Gastrocnemius medialis (tissue), 4 donors: Measurements from ENCODE around the gene GNAS-AS1. TPM values are rescaled to one million over a fixed set of nuclear protein-coding genes. Genes with fewer than 3 reads are reported as not detected.

Experiments
- ATAC-seq, 2 donors: fragments of 150-250 bp; one replicate each; pipeline ENCODE4 v1.9.1; 2016
- DNase-seq, 2 donors: peaks; one replicate each; pipeline ENCODE4 v3.0.0-alpha.2; 2019
- H3K27ac ChIP-seq, 4 donors: fragments of 200-600 bp; sonication (generic); 1 replicate in 1 of 4; 2 replicates in 3 of 4; pipeline ENCODE4 v1.5.1; 2016 to 2018; ENCODE audit warnings: mild to moderate bottlenecking in 2 of 4, moderate library complexity in 1 of 4
- H3K27me3 ChIP-seq, 3 donors: fragments of 200-600 bp; sonication (generic) in 2 of 3; 1 replicate in 1 of 3; 2 replicates in 2 of 3; pipeline versions ENCODE4 v1.5.1 to v1.6.0; 2016 to 2019; ENCODE audit warnings: mild to moderate bottlenecking in 1 of 3, moderate library complexity in 1 of 3
- H3K36me3 ChIP-seq, 2 donors: fragments of 200-600 bp; sonication (generic) in 1 of 2; one replicate each; pipeline ENCODE4 v1.5.1; 2017 to 2018
- H3K4me1 ChIP-seq, 2 donors: fragments of 200-600 bp; sonication (generic) in 1 of 2; one replicate each; pipeline ENCODE4 v1.5.1; 2016 to 2017; ENCODE audit warnings: mild to moderate bottlenecking in 2 of 2
- H3K4me3 ChIP-seq, 4 donors: fragments of 200-600 bp; sonication (generic) in 3 of 4; 1 replicate in 1 of 4; 2 replicates in 3 of 4; pipeline ENCODE4 v1.5.1; 2016 to 2019; ENCODE audit warnings: mild to moderate bottlenecking in 2 of 4
- H3K9me3 ChIP-seq, 3 donors: fragments of 200-600 bp; sonication (generic) in 2 of 3; 1 replicate in 1 of 3; 2 replicates in 2 of 3; pipeline ENCODE4 v1.5.1; 2016 to 2019
- POLR2A ChIP-seq, 2 donors: fragments of 450-650 bp; IDR thresholded peaks; one replicate each; pipeline ENCODE4 v1.6.1; 2017; ENCODE audit warnings: antibody characterized with exemption in 2 of 2, mild to moderate bottlenecking in 2 of 2, moderate library complexity in 2 of 2
- in situ Hi-C, 4 donors: fragments of 200-750 bp; cut with MboI; loops; one replicate each; pipeline versions ENCODE4 v1.15.0 to v1.8.0; 2017; ENCODE audit warnings: low sequenced_read_pairs in 4 of 4
- intact Hi-C: fragments of 100-400 bp; cut with DNase I; formaldehyde crosslinking; loops from one replicate; pipeline ENCODE4 v1.15.1; 2023; ENCODE audit warnings: low total_unique reads
- total RNA-seq, 4 donors: library from RNA; depleted of rRNA; stranded (reverse); fragments of >200 nt; gene quantifications; one replicate each; pipeline versions ENCODE4 v1.1.0 to v1.2.3, GENCODE V29; 2016
- TF ChIP-seq, protein P1 (sequence below), 5 experiments: fragments of 450-650 bp in 3 of 5; fragments of 200-600 bp in 2 of 5; sonication (generic) in 2 of 5; IDR thresholded peaks in 4 of 5; conservative IDR thresholded peaks in 1 of 5; 1 replicate in 4 of 5; 2 replicates in 1 of 5; pipeline ENCODE4 v1.5.1; 2016 to 2019; ENCODE audit warnings: antibody characterized with exemption in 5 of 5, mild to moderate bottlenecking in 3 of 5, moderate library complexity in 3 of 5

Gene GNAS-AS1
- total RNA-seq, 4 donors from 2014 or later: not detected

DNA sequence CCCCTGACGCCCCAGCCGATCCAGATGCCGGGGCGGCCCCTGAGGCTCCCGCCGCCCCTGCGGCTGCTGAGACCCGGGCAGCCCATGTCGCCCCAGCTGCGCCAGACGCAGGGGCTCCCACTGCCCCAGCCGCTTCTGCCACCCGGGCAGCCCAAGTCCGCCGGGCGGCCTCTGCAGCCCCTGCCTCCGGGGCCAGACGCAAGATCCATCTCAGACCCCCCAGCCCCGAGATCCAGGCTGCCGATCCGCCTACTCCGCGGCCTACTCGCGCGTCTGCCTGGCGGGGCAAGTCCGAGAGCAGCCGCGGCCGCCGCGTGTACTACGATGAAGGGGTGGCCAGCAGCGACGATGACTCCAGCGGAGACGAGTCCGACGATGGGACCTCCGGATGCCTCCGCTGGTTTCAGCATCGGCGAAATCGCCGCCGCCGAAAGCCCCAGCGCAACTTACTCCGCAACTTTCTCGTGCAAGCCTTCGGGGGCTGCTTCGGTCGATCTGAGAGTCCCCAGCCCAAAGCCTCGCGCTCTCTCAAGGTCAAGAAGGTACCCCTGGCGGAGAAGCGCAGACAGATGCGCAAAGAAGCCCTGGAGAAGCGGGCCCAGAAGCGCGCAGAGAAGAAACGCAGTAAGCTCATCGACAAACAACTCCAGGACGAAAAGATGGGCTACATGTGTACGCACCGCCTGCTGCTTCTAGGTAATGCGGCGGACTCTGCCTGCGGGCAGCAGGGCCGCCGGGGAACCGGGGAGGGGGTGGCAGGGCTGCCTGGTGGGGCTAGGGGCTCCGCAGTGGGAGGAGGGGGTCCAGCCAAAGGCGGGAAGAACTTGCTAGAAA, 4.2 kb upstream of the GNAS-AS1 start:
- intact Hi-C loops: loop anchor here (10.0 kb wide), 1 partner anchor 200 kb away; the partner anchor contains the start of gene STX16
- no peak for TF ChIP-seq POLR2A (IDR thresholded peaks at IDR 0.05)
- TF ChIP-seq, protein P1, sequence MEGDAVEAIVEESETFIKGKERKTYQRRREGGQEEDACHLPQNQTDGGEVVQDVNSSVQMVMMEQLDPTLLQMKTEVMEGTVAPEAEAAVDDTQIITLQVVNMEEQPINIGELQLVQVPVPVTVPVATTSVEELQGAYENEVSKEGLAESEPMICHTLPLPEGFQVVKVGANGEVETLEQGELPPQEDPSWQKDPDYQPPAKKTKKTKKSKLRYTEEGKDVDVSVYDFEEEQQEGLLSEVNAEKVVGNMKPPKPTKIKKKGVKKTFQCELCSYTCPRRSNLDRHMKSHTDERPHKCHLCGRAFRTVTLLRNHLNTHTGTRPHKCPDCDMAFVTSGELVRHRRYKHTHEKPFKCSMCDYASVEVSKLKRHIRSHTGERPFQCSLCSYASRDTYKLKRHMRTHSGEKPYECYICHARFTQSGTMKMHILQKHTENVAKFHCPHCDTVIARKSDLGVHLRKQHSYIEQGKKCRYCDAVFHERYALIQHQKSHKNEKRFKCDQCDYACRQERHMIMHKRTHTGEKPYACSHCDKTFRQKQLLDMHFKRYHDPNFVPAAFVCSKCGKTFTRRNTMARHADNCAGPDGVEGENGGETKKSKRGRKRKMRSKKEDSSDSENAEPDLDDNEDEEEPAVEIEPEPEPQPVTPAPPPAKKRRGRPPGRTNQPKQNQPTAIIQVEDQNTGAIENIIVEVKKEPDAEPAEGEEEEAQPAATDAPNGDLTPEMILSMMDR (IDR thresholded peaks at IDR 0.05 in 4 of 5, conservative IDR thresholded peaks at IDR 0.05 in 1 of 5): no peak
- DNase-seq (no peak), ATAC-seq (no peak)
- H3K27me3 ChIP-seq: peaks cover 30 to 40% (median 38%) of the 10 kb centered on the region in 3 donors
- H3K27ac ChIP-seq: no peak overlapping the region
- H3K36me3 ChIP-seq: no peaks in the 10 kb centered on the region
- H3K9me3 ChIP-seq: no peaks in the 10 kb centered on the region
- no peaks in the 10 kb centered on the region for H3K4me1 ChIP-seq
- H3K4me3 ChIP-seq: peak overlapping the region; percentile 25 to 52 (median 38)
- in situ Hi-C loops: loop anchor here in 3 of 4 donors (25.0 kb wide), 3 partner anchors 557 to 618 kb away; partner anchors contain the start of gene ANKRD60 (in 1 of the 3)

DNA sequence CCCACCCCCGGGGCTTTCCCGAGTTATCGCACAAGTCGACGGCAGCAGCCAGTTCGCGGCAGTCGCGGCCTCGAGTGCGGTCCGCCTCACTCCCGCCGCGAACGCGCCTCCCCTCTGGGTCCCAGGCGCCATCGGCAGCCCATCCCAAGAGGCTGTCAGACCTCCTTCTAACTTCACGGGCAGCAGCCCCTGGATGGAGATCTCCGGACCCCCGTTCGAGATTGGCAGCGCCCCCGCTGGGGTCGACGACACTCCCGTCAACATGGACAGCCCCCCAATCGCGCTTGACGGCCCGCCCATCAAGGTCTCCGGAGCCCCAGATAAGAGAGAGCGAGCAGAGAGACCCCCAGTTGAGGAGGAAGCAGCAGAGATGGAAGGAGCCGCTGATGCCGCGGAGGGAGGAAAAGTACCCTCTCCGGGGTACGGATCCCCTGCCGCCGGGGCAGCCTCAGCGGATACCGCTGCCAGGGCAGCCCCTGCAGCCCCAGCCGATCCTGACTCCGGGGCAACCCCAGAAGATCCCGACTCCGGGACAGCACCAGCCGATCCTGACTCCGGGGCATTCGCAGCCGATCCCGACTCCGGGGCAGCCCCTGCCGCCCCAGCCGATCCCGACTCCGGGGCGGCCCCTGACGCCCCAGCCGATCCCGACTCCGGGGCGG, 3.4 kb upstream of the GNAS-AS1 start:
- Histone ChIP-seq H3K9me3 (no peaks in the 10 kb centered on the region), H3K4me3 (peak overlapping the region; percentile 25 to 52 (median 38)), H3K4me1 (no peaks in the 10 kb centered on the region), H3K36me3 (no peaks in the 10 kb centered on the region), H3K27ac (no peak overlapping the region), H3K27me3 (peaks cover 29 to 40% (median 38%) of the 10 kb centered on the region in 3 donors)
- DNase-seq: no peak
- TF ChIP-seq, protein P1 (IDR thresholded peaks at IDR 0.05 in 4 of 5, conservative IDR thresholded peaks at IDR 0.05 in 1 of 5): no peak
- ATAC-seq: no peak
- in situ Hi-C loops: loop anchor here in 3 of 4 donors (25.0 kb wide), 3 partner anchors 558 to 617 kb away; partner anchors contain the start of gene ANKRD60 (in 1 of the 3)
- intact Hi-C loops: loop anchor here (10.0 kb wide), 1 partner anchor 199 kb away; the partner anchor contains the start of gene STX16

DNA sequence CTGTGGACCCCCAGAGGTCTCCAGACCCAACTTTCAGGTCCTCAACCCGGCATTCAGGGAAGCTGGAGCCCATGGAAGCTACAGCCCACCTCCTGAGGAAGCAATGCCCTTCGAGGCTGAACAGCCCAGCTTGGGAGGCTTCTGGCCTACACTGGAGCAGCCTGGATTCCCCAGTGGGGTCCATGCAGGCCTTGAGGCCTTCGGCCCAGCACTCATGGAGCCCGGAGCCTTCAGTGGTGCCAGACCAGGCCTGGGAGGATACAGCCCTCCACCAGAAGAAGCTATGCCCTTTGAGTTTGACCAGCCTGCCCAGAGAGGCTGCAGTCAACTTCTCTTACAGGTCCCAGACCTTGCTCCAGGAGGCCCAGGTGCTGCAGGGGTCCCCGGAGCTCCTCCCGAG, 2.8 kb upstream of the GNAS-AS1 start:
- H3K27ac ChIP-seq: no peak overlapping the region
- in situ Hi-C loops: loop anchor here in 3 of 4 donors (25.0 kb wide), 3 partner anchors 559 to 616 kb away; partner anchors contain the start of gene ANKRD60 (in 1 of the 3)
- H3K27me3 ChIP-seq: peaks cover 29 to 40% (median 38%) of the 10 kb centered on the region in 3 donors
- intact Hi-C loops: loop anchor here (10.0 kb wide), 1 partner anchor 199 kb away; the partner anchor contains the start of gene STX16
- no peak for TF ChIP-seq POLR2A (IDR thresholded peaks at IDR 0.05)
- TF ChIP-seq, protein P1 (IDR thresholded peaks at IDR 0.05 in 4 of 5, conservative IDR thresholded peaks at IDR 0.05 in 1 of 5): no peak
- DNase-seq (no peak), ATAC-seq (no peak)
- H3K9me3 ChIP-seq: no peaks in the 10 kb centered on the region
- H3K36me3 ChIP-seq: no peaks in the 10 kb centered on the region
- no peak overlapping the region for H3K4me3 ChIP-seq
- H3K4me1 ChIP-seq: no peaks in the 10 kb centered on the region

DNA sequence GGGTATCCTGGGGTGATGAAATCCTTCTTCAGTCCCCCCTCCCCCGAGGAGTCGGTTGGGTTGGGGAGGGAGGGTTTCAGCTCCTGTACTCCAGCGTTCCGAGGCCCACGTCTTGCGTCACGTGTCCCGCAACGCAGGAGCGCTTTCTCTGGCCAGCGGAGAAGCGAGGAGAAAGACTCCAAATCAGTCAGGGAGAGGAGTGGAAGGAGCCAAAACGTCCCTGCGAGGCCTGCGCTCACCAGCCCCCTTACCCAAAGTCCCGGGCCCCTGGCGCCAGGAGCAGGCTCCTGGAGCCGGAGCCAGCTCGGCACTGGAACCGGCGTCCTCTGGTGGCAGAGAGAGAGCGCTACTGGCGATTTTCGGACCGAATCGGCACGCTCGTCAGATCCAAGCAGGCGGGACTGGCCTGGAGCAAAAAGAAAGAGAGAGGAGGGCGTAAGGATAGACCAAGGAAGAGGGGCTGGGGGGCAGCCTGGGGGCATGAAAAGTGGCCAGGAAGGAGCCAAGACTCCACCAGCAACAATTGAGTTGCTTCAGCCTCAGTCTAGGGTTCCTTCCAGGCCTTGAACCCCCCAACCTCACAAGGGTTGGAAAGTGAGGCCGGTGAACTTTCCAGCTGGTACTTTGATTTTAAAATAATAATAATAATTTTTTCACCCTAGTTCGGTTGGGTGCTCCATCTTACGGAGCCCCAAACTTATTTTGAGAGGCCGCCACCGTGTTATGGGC, 2.0 kb upstream of the GNAS-AS1 start, which contains the start of gene GNAS:
Gene GNAS (plus strand): TSS at position 174 of the 729 bp plus-strand sequence.
- Histone ChIP-seq H3K27ac (peak within 1 kb of the TSS in 2 of 4 donors; percentile 51 to 60), H3K9me3 (no peaks in the 10 kb centered on the region)
- intact Hi-C loops: loop anchor here (1.0 to 10.0 kb wide), 2 partner anchors 30 to 198 kb away; partner anchors contain the start of gene STX16

More for the DNA sequence above, 2.0 kb upstream of the GNAS-AS1 start, which contains the start of gene GNAS:
- no peaks in the 10 kb centered on the region for H3K4me1 ChIP-seq
- H3K27me3 ChIP-seq: peaks cover 29 to 38% (median 36%) of the 10 kb centered on the region in 3 donors
- TF ChIP-seq POLR2A (IDR thresholded peaks at IDR 0.05): no peak
- TF ChIP-seq, protein P1 (IDR thresholded peaks at IDR 0.05 in 4 of 5, conservative IDR thresholded peaks at IDR 0.05 in 1 of 5): peak; percentile 51 to 77 (median 61)
- peak in 1 of 2 donors; percentile 46 for DNase-seq
- H3K36me3 ChIP-seq: no peaks in the 10 kb centered on the region
- ATAC-seq: peak in 1 of 2 donors; percentile 71
- H3K4me3 ChIP-seq: peak within 1 kb of the TSS; percentile 53 to 64 (median 58)
- in situ Hi-C loops: loop anchor here in 3 of 4 donors (25.0 kb wide), 3 partner anchors 560 to 615 kb away; partner anchors contain the start of gene ANKRD60 (in 1 of the 3)
